NCI-H146 treated with DMSO at 0.1 percent for 48 hours (cell line): ENCODE results near the gene EXD3.
"Not testable (repeated sequence)": the region's sequence is repeated elsewhere in the genome, so short reads cannot be mapped to it uniquely, and the experiment has no call there.

Experiments used
- DNase-seq: peaks from one replicate; lab custom pipeline; 2025; ENCODE audit not compliant: unreplicated experiment; lab: John Stamatoyannopoulos, UW

Gene EXD3

GRCh38 chr9:137381501-137382443 is 41.2 kb downstream of the EXD3 start:
- DNase-seq, result no peak

DNA sequence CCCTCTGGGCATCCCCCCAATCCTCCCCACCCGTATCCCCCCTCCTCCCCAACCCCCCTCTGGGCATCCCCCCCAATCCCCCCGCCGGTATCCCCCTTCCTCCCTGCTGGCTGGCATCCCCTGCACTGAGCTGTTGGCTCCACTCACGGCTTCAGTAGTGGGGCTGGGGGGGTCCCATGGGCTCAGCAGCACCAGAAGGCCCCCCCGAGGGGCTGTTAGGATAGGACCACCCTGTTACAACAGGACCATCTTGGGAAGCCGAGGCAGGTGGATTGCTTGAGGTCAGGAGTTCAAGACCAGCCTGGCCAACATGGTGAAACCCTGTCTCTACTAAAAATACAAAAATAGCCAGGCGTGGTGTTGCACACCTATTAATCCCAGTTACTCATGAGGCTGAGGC is 42.4 kb downstream of the EXD3 start:
- no peak for DNase-seq

DNA sequence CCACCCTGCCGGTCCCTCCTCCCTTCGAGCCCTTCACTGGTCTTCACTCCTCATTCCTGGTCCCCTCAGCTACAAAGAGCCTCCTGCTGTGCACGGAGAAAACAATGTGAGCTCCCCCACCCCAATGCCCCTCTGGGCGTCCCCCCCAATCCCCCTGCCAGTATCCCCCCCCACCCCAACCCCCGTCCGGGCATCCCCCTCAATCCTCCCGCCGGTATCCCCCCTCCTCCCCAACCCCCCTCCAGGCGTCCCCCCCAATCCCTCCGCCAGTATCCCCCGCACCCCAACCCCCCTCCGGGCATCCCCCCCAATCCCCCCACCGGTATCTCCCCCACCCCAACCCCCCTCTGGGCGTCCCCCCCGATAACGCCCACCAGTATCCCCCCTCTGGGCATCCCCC is 42.8 kb downstream of the EXD3 start:
- DNase-seq, result no peak

DNA sequence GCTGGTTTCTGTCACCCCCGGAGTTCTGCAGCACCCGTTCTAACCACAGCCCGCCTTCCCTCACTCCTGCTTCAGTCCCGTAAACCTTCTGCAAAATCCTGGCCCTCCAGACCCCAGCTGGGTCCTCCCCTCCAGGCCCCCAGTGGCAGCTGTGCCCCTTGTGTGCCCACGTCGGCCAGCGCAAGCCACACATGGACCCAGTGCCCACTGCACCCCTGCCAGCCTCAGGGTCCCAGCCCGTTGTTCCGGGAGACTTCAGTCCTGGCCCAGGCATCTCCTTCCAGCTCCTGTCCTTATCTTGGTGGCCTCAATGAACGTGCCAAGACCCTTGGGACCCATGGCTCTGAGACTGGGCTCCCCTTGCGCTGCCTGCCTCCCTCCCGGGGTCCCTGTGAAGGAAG is 43.2 kb downstream of the EXD3 start:
- no peak for DNase-seq

DNA sequence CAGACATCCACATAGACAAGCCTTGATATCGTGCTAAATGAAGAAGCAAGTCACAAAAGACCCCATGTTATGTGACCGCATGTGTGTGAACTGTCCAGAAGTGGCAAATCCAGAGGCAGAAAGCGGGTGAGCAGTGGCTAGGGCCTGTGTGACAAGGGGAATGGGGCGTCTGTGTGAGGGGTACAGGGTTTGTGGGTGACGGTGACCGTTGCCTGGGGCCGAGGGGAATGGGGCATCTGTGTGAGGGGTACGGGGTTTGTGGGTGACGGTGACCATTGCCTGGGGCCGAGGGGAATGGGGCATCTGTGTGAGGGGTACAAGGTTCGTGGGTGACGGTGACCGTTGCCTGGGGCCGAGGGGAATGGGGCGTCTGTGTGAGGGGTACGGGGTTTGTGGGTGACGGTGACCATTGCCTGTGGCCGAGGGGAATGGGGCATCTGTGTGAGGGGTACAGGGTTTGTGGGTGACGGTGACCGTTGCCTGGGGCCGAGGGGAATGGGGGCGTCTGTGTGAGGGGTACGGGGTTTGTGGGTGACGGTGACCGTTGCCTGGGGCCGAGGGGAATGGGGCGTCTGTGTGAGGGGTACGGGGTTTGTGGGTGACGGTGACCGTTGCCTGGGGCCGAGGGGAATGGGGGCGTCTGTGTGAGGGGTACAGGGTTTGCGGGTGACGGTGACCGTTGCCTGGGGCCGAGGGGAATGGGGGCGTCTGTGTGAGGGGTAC is 44.1 kb downstream of the EXD3 start:
- not testable (repeated sequence) for DNase-seq

DNA sequence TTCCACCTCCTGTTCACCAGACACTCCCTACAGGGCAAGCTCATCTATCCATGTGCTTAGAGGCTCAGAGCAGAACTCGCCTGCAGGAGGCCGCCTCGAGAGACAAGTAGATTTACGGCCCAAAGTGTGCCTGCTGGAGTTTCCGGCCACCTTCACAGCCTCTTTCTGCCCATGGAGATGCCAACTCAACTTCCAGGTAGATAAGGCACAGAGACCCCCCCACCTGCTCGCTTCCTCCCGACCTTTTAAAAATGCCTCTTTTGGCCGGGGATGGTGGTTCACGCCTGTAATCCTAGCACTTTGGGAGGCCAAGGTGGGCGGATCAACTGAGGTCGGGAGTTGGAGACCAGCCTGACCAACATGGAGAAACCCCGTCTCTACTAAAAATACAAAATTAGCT is 46.6 kb downstream of the EXD3 start:
- no peak for DNase-seq

DNA sequence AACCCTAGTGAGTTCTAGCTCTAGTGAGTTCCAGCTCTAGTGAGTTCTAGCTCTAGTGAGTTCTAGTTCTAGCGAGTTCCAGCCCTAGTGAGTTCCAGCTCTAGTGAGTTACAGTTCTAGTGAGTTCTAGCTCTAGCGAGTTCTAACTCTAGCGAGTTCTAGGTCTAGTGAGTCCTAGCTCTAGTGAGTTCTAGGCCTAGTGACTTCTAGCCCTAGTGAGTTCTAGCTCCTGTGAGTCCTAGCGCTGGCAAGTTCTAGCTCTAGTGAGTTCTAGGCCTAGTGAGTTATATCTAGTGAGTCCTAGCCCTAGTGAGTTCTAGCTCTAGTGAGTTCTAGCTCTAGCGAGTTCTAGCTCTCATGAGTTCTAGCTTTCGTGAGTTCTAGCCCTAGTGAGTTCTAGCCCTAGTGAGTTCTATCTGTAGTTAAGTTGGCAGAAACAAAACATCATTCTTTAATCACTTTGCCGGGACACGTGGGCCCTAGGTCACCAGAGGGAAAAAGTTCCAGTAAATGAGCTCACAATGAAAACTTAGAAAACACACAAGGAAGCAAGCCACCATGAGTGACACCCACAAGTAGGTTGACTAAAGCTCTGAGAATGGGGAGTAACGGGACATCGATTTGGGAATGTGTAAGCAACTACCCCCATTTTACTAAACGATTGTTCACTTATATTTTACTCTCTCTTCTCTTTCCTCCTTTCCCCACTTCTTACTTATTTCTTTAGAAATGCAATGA is 47.5 kb downstream of the EXD3 start:
- DNase-seq, result no peak

- no peak for DNase-seq
These were observed 48.7 kb downstream of the EXD3 start for GRCh38 chr9:137374131-137374845.

GRCh38 chr9:137373611-137373980 is 49.4 kb downstream of the EXD3 start:
- peak; percentile 17 for DNase-seq

DNA sequence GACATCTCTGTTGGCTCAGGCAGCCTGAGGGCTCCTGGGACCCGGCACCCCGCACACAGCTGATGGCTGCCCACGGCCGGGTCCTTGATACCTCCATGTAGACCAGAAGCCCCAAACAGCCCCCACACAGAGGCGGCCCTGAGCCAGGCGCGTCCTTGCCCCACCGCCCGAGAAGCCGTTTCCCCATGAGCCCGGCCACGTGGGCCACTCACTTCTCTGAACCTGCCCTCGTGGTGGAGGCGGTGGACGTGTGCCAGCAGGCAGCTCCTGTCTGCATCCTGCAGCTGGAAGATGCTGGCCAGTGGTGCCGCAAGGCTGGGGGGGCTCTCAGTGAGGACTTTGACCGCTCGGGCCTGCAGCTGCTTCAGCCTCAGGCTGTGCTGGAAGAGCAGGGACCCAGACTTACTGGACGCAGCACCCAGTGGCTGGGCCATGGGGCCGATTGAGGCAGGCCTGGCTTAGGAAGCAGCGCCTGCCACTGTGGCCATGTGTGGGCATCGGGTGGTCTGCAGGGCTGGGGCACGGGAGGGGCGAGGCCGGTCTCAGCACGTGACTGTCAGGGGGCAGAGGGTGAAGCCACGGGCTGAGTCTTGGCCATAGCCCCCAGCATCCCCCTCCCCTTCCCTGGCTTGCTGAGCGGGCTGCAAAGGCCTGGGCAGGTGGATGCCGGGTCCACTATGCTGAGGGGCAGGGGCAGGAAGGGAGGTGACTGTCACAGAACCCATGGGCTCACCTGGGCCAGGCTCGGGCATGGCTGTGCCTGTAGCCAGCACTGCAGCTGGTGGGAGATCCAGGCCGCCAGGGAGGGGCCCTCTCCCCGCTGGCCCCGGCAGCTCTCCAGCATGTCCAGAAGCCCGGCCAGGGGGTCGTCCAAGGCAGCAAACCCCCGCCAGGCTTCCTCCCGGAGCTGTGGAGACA is 50.0 kb downstream of the EXD3 start:
- DNase-seq, result no peak

DNA sequence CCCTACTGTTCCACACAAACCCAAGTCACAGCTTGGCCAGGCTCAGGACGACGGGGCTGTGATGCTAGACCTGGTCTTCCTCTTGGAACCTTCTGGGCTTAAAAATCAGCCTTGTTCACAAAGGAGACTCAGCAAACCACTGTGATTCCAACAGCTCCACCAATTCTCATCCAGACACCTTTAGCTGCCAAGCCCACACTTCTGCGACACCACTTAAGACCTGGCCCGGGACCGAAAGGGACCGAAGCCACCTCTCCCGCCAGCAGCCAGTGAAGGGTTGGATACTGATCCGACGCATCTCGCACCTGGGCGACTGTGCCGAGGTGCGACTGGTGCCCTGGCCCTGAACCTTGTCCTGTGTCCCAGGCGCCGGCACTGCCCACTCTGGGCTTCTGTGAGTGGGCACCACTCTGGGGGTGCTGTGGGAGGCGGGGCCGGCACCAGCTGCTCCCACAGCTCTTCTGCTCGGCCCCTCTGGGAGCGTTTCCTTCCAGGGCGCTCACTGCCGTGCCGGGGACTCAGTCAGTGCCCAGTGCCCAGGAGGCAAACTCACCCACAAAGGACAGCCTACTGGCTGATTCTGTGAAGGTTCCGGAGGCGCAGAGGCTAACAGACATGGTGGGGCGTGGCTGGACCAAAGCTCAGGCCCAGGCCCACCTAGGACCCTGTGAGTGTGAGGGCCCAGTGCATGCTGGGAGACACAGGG is 50.9 kb downstream of the EXD3 start:
- no peak for DNase-seq

DNA sequence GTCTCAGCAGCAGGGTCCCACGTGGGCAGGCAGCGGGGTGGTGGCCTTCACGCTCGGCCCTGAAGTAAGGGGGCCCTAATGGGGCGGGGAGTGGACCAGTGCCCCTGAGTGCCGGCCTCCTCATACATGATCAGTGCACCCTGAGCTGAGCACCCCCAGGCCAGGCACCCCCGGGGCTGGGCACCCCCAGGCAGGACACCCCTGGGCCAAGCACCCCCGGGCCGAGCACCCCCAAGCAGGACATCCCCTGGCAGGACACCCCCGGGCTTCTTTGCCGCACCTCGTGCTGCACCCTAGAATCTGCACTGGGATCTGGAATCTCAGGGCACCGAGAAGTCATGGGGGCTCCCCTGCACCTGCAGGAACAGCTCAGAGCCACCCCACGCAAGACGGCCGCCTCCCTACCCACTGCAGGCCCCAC is 51.4 kb downstream of the EXD3 start:
- DNase-seq, result no peak

GRCh38 chr9:137370865-137371520 is 52.0 kb downstream of the EXD3 start:
- DNase-seq, result no peak

DNA sequence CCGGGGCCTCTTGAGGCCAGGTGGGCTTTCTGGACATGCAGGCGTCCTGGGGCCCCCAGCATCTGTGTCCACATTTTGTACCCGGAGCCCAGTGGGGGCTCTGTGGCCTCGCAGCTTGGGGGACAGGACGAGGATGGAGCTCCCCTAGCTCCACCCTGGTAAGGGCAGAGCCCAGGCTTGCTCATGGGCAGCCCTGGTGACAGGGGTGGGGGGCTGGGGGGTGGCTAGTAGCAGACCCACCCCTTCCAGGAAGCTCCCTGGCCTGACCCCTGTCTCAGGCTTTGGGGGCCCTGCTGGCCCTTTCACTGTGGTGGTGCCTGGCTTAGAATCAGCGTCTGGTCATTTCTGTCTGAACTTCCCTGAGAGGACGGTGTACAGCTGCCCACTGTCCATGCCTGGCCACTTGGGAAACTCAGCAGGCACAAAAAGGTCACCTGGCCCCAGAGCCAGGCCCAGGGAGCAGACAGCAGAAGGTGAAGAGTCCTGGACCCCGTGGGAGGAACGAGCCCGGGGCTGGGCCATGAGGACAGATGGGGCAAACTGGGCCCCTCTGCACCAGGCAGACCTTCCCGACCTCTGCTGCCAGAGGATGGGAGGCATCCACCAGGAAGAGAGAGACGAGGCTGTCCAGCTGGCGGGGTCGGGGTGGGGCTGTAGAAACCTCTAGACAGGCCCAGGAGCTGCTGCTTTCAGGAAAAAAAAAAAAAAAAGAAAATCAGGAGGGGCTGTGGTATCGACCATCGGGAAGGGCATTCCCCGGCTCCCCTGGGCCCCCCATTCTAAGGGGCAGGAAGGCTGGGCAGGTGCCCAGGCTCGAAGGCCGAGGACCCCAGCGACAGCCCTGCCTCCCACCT is 52.8 kb downstream of the EXD3 start:
- no peak for DNase-seq

DNA sequence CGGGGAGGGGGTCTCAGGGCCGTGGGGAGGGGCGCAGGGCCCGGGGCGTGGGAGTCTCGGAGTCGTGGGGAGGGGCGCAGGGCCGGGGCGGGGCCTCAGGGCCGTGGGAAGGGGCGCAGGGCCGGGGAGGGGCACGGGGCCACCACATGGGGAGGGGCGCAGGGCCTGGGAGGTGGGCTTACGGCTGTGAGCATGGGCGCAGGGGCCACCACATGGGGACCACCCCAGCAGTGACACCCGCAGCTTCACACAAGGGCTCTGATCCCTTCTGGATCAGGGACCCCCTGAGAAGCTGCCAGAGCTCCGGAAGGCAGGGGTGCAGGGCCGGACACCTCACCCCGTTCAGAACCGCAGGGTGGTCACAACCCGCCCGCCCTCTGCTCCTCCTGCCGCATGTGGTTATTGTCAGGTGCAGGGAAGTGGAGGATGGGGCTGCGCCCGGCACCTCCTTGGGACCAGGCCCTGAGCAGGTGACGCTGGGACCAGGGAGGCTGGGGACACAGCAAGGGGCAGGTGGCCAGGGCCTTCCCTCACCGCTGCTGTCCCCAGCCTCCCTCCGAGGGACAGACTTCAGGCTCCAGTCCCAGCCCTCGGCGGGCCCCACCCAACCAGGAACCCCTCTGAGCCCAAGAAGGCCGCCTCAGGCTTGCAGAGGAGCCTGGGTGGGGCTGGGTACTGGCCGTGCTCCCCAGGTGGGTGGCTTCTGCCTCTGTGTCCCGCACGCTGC is 53.7 kb downstream of the EXD3 start:
- no peak for DNase-seq

DNA sequence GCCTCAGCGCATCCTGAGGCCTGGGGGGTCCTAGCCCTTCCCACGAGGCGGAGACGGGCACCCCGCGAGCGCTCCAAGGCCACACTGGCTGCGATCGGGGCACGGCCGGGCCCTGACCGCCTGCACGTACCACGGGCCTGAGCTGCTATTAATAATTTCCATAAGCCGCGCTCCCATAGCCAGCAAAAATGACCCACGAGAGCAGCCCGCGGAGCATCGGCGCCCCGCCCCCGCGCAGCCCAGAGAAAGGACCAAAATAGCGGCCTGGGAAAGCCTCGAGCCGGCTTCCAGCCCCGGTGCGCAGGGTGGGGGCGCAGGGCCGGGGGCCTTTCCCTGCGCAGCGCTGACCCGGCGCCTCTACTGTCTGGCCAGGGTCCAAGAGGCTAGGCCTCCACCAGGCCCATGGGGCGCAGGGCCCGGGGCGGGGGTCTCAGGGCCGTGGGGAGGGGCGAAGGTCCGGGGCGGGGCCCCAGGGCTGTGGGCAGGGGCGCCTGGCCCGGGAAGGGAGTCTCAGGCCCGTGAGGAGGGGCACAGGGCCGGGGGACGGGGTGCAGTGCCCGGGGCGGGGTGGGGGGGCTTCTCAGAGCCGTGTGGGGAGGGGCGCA is 54.4 kb downstream of the EXD3 start:
- DNase-seq, result no peak
